NB4 (cell line): Measurements from ENCODE around the gene MGMT.

ENCODE experiments used
- CTCF ChIP-seq: IDR thresholded peaks from one replicate; pipeline ENCODE4 v1.5.1; 2012; ENCODE audit warnings: low read depth, low read length
- MAX ChIP-seq: IDR thresholded peaks from 2 replicates; pipeline ENCODE4 v1.6.1; 2011; ENCODE audit warnings: low read depth, low read length
- MYC ChIP-seq: IDR thresholded peaks from 2 replicates; pipeline ENCODE4 v1.6.1; 2011; ENCODE audit warnings: low read depth, low read length
- POLR2A ChIP-seq: IDR thresholded peaks from 2 replicates; pipeline ENCODE4 v1.6.1; 2011; ENCODE audit warnings: mild to moderate bottlenecking; ENCODE audit not compliant: insufficient read length; ENCODE audit errors: extremely low read depth

- TF ChIP-seq POLR2A (no peak), CTCF (no peak), MYC (no peak), MAX (no peak)
Measured at GRCh38 chr10:129617768-129618167, 150.7 kb downstream of the MGMT start.
